ENCODE data around the gene MGAT5.

MGAT5 gene

GRCh38 chr2:134457765-134458472 lies 204.0 kb downstream of the MGAT5 start:
- Histone ChIP-seq H3K27ac (no peak overlapping the region), H3K4me3 (IDR thresholded peaks at IDR 0.05; ENCODE audit: insufficient read depth, low read depth, low read length) (no peak overlapping the region), H3K9ac (no peak overlapping the region), H3K27me3 (ENCODE audit: insufficient read depth, low read depth) (no peaks in the 10 kb centered on the region), H3K79me2 (ENCODE audit: insufficient read depth, low read depth) (no peaks in the 10 kb centered on the region), H2AFZ (ENCODE audit: low read depth) (no peak overlapping the region), H4K20me1 (ENCODE audit: insufficient read depth) (no peaks in the 10 kb centered on the region), H3K36me3 (ENCODE audit: insufficient read depth) (no peaks in the 10 kb centered on the region), H3K4me2 (no peak overlapping the region), H3K4me1 (ENCODE audit: low read depth, poor library complexity, severe bottlenecking) (no peaks in the 10 kb centered on the region)
- TF ChIP-seq CTCF (conservative IDR thresholded peaks at IDR 0.05; ENCODE audit: low read depth, low read length) = no peak

- H3K4me1 ChIP-seq (ENCODE audit: low read depth, poor library complexity, severe bottlenecking) = no peaks in the 10 kb centered on the region
- no peaks in the 10 kb centered on the region for H4K20me1 ChIP-seq (ENCODE audit: insufficient read depth)
- H2AFZ ChIP-seq (ENCODE audit: low read depth) = no peak overlapping the region
- H3K79me2 ChIP-seq (ENCODE audit: insufficient read depth, low read depth) = no peaks in the 10 kb centered on the region
- H3K27me3 ChIP-seq (ENCODE audit: insufficient read depth, low read depth) = no peaks in the 10 kb centered on the region
- H3K9ac ChIP-seq = no peak overlapping the region
- no peak for TF ChIP-seq CTCF (conservative IDR thresholded peaks at IDR 0.05; ENCODE audit: low read depth, low read length)
- H3K36me3 ChIP-seq (ENCODE audit: insufficient read depth) = no peaks in the 10 kb centered on the region
- no peak overlapping the region for H3K4me2 ChIP-seq
- H3K4me3 ChIP-seq (IDR thresholded peaks at IDR 0.05; ENCODE audit: insufficient read depth, low read depth, low read length) = no peak overlapping the region
- H3K27ac ChIP-seq = no peak overlapping the region
Measured at GRCh38 chr2:134458473-134458853, 204.6 kb downstream of the MGAT5 start.

- Histone ChIP-seq H3K4me3 (IDR thresholded peaks at IDR 0.05; ENCODE audit: insufficient read depth, low read depth, low read length) (no peak overlapping the region), H3K27me3 (ENCODE audit: insufficient read depth, low read depth) (no peaks in the 10 kb centered on the region), H3K36me3 (ENCODE audit: insufficient read depth) (no peaks in the 10 kb centered on the region), H2AFZ (ENCODE audit: low read depth) (no peak overlapping the region), H3K9ac (no peak overlapping the region), H3K4me1 (ENCODE audit: low read depth, poor library complexity, severe bottlenecking) (no peaks in the 10 kb centered on the region), H3K27ac (no peak overlapping the region), H3K4me2 (no peak overlapping the region), H4K20me1 (ENCODE audit: insufficient read depth) (no peaks in the 10 kb centered on the region), H3K79me2 (ENCODE audit: insufficient read depth, low read depth) (no peaks in the 10 kb centered on the region)
- TF ChIP-seq CTCF (conservative IDR thresholded peaks at IDR 0.05; ENCODE audit: low read depth, low read length) = no peak
Measured at GRCh38 chr2:134458950-134459349, 205.1 kb downstream of the MGAT5 start.

- Histone ChIP-seq H3K27ac (no peak overlapping the region), H3K4me1 (ENCODE audit: low read depth, poor library complexity, severe bottlenecking) (no peaks in the 10 kb centered on the region), H2AFZ (ENCODE audit: low read depth) (no peak overlapping the region), H4K20me1 (ENCODE audit: insufficient read depth) (no peaks in the 10 kb centered on the region), H3K4me3 (IDR thresholded peaks at IDR 0.05; ENCODE audit: insufficient read depth, low read depth, low read length) (no peak overlapping the region), H3K4me2 (no peak overlapping the region), H3K27me3 (ENCODE audit: insufficient read depth, low read depth) (no peaks in the 10 kb centered on the region), H3K79me2 (ENCODE audit: insufficient read depth, low read depth) (no peaks in the 10 kb centered on the region), H3K9ac (no peak overlapping the region), H3K36me3 (ENCODE audit: insufficient read depth) (no peaks in the 10 kb centered on the region)
- no peak for TF ChIP-seq CTCF (conservative IDR thresholded peaks at IDR 0.05; ENCODE audit: low read depth, low read length)
Measured at GRCh38 chr2:134459706-134460406, 206.0 kb downstream of the MGAT5 start.
